Activated T-helper 2 cell treated with anti-CD3 and anti-CD28 coated beads, Interferon-gamma antibody, Interleukin-2, Interleukin-4, amounts not matched to agents 10 μg/mL and 5 μg/mL and 100 μg/mL, durations not matched to agents 14 hours and 24 hours and 36 hours (primary cell): ENCODE measurements around the gene CEP85L. TPM values are rescaled to one million over a fixed set of nuclear protein-coding genes. Genes with fewer than 3 reads are reported as not detected.

Experiments used
- DNase-seq: peaks from one replicate; pipeline ENCODE4 v3.0.0; 2021; ENCODE audit warnings: low spot score
- H3K27ac Mint-ChIP-seq: one replicate; pipeline ENCODE4 v1.8.0; 2021; ENCODE audit warnings: mixed read lengths
- H3K27me3 Mint-ChIP-seq: one replicate; pipeline ENCODE4 v1.8.0; 2021; ENCODE audit warnings: low read depth, mixed read lengths
- H3K36me3 Mint-ChIP-seq: one replicate; pipeline ENCODE4 v1.8.0; 2021; ENCODE audit warnings: low read depth, mixed read lengths
- H3K4me1 Mint-ChIP-seq: one replicate; pipeline ENCODE4 v1.8.0; 2021; ENCODE audit warnings: low read depth, mixed read lengths
- H3K4me3 Mint-ChIP-seq: one replicate; pipeline ENCODE4 v1.8.0; 2021; ENCODE audit warnings: low read depth, mild to moderate bottlenecking, moderate library complexity, mixed read lengths
- H3K9me3 Mint-ChIP-seq: one replicate; pipeline ENCODE4 v1.8.0; 2021; ENCODE audit warnings: mixed read lengths
- intact Hi-C: fragments of 100-400 bp; cut with micrococcal nuclease; formaldehyde crosslinking; loops from one replicate; pipeline ENCODE4 v1.15.1; 2023
- total RNA-seq: library from RNA; stranded (reverse); gene quantifications from 2 replicates; pipeline ENCODE4 v1.2.3, GENCODE V29; 2022

The CEP85L gene
- total RNA-seq, 1 donor from 2014 or later = 34.2 TPM

GRCh38 chr6:118602300-118602699, 49.1 kb downstream of the CEP85L start:
- no peak overlapping the region for H3K27ac Mint-ChIP-seq
- H3K4me1 Mint-ChIP-seq = peaks cover 21% of the 10 kb centered on the region
- no peaks in the 10 kb centered on the region for H3K9me3 Mint-ChIP-seq
- intact Hi-C loops = no loop called here
- DNase-seq = no peak
- peaks cover 77% of the 10 kb centered on the region for H3K36me3 Mint-ChIP-seq
- no peaks in the 10 kb centered on the region for H3K27me3 Mint-ChIP-seq
- no peak overlapping the region for H3K4me3 Mint-ChIP-seq

GRCh38 chr6:118598324-118598723, 53.1 kb downstream of the CEP85L start:
- H3K9me3 Mint-ChIP-seq = no peaks in the 10 kb centered on the region
- H3K4me1 Mint-ChIP-seq = peaks cover 12% of the 10 kb centered on the region

GRCh38 chr6:118597636-118598035, 53.8 kb downstream of the CEP85L start:
- Mint-ChIP-seq H3K36me3 (peaks cover 48% of the 10 kb centered on the region), H3K9me3 (no peaks in the 10 kb centered on the region), H3K27me3 (no peaks in the 10 kb centered on the region), H3K4me3 (no peak overlapping the region), H3K27ac (no peak overlapping the region), H3K4me1 (peaks cover 12% of the 10 kb centered on the region)
- intact Hi-C loops = no loop called here
- DNase-seq = no peak

More at GRCh38 chr6:118598324-118598723, 53.1 kb downstream of the CEP85L start:
- intact Hi-C loops = no loop called here
- peaks cover 53% of the 10 kb centered on the region for H3K36me3 Mint-ChIP-seq
- no peak for DNase-seq
- no peaks in the 10 kb centered on the region for H3K27me3 Mint-ChIP-seq
- H3K27ac Mint-ChIP-seq = no peak overlapping the region
- no peak overlapping the region for H3K4me3 Mint-ChIP-seq

GRCh38 chr6:118596774-118597320, 54.5 kb downstream of the CEP85L start:
- Mint-ChIP-seq H3K36me3 (peaks cover 43% of the 10 kb centered on the region), H3K9me3 (no peaks in the 10 kb centered on the region), H3K27ac (no peak overlapping the region), H3K4me3 (no peak overlapping the region), H3K27me3 (no peaks in the 10 kb centered on the region), H3K4me1 (peaks cover 12% of the 10 kb centered on the region)
- DNase-seq = no peak
- intact Hi-C loops = no loop called here

- intact Hi-C loops = no loop called here
- Mint-ChIP-seq H3K27me3 (no peaks in the 10 kb centered on the region), H3K36me3 (peaks cover 46% of the 10 kb centered on the region), H3K27ac (no peak overlapping the region), H3K4me3 (no peak overlapping the region), H3K4me1 (peaks cover 12% of the 10 kb centered on the region), H3K9me3 (no peaks in the 10 kb centered on the region)
- no peak for DNase-seq
Measured at GRCh38 chr6:118594877-118595276, 56.5 kb downstream of the CEP85L start.

GRCh38 chr6:118591897-118592296, 59.5 kb downstream of the CEP85L start:
- H3K27me3 Mint-ChIP-seq = no peaks in the 10 kb centered on the region
- no peak overlapping the region for H3K4me3 Mint-ChIP-seq
- peaks cover 2% of the 10 kb centered on the region for H3K4me1 Mint-ChIP-seq
- no peaks in the 10 kb centered on the region for H3K9me3 Mint-ChIP-seq
- H3K36me3 Mint-ChIP-seq = peaks cover 27% of the 10 kb centered on the region
- no peak overlapping the region for H3K27ac Mint-ChIP-seq
- no peak for DNase-seq
- intact Hi-C loops = no loop called here

- no peak overlapping the region for H3K27ac Mint-ChIP-seq
- no peak overlapping the region for H3K4me3 Mint-ChIP-seq
- DNase-seq = no peak
- no peaks in the 10 kb centered on the region for H3K4me1 Mint-ChIP-seq
- H3K36me3 Mint-ChIP-seq = peaks cover 34% of the 10 kb centered on the region
- no peaks in the 10 kb centered on the region for H3K27me3 Mint-ChIP-seq
- intact Hi-C loops = no loop called here
- no peaks in the 10 kb centered on the region for H3K9me3 Mint-ChIP-seq
Measured at GRCh38 chr6:118589649-118590365, 61.6 kb downstream of the CEP85L start.

GRCh38 chr6:118589186-118589585, 62.2 kb downstream of the CEP85L start:
- Mint-ChIP-seq H3K4me3 (no peak overlapping the region), H3K9me3 (no peaks in the 10 kb centered on the region), H3K4me1 (no peaks in the 10 kb centered on the region), H3K27me3 (no peaks in the 10 kb centered on the region), H3K36me3 (peaks cover 34% of the 10 kb centered on the region), H3K27ac (no peak overlapping the region)
- intact Hi-C loops = no loop called here
- no peak for DNase-seq

GRCh38 chr6:118588626-118589025, 62.8 kb downstream of the CEP85L start:
- H3K4me1 Mint-ChIP-seq = no peaks in the 10 kb centered on the region
- intact Hi-C loops = no loop called here

GRCh38 chr6:118586746-118587485, 64.5 kb downstream of the CEP85L start:
- no peaks in the 10 kb centered on the region for H3K27me3 Mint-ChIP-seq
- H3K27ac Mint-ChIP-seq = no peak overlapping the region
- H3K4me1 Mint-ChIP-seq = no peaks in the 10 kb centered on the region
- no peaks in the 10 kb centered on the region for H3K9me3 Mint-ChIP-seq
- no peak overlapping the region for H3K4me3 Mint-ChIP-seq
- intact Hi-C loops = no loop called here
- no peak for DNase-seq
- H3K36me3 Mint-ChIP-seq = peaks cover 35% of the 10 kb centered on the region

More at GRCh38 chr6:118588626-118589025, 62.8 kb downstream of the CEP85L start:
- no peaks in the 10 kb centered on the region for H3K27me3 Mint-ChIP-seq
- peaks cover 29% of the 10 kb centered on the region for H3K36me3 Mint-ChIP-seq
- H3K9me3 Mint-ChIP-seq = no peaks in the 10 kb centered on the region
- DNase-seq = no peak
- H3K4me3 Mint-ChIP-seq = no peak overlapping the region
- H3K27ac Mint-ChIP-seq = no peak overlapping the region

- Mint-ChIP-seq H3K27ac (no peak overlapping the region), H3K4me1 (peaks cover 2% of the 10 kb centered on the region), H3K4me3 (no peak overlapping the region), H3K36me3 (peaks cover 43% of the 10 kb centered on the region), H3K27me3 (no peaks in the 10 kb centered on the region), H3K9me3 (peaks cover 9% of the 10 kb centered on the region)
- DNase-seq = no peak
- intact Hi-C loops = no loop called here
Measured at GRCh38 chr6:118584911-118585310, 66.5 kb downstream of the CEP85L start.

GRCh38 chr6:118581489-118581959, 69.9 kb downstream of the CEP85L start:
- intact Hi-C loops = no loop called here
- Mint-ChIP-seq H3K4me3 (no peak overlapping the region), H3K27me3 (no peaks in the 10 kb centered on the region), H3K36me3 (peaks cover 68% of the 10 kb centered on the region), H3K27ac (no peak overlapping the region), H3K4me1 (peaks cover 2% of the 10 kb centered on the region), H3K9me3 (peaks cover 35% of the 10 kb centered on the region)
- no peak for DNase-seq
